Hepatocyte (in vitro differentiated cells): ENCODE measurements around the gene TCAF1. TPM values are rescaled to one million over a fixed set of nuclear protein-coding genes. Genes with fewer than 3 reads are reported as not detected.

Experiments used
- DNase-seq: peaks from one replicate; pipeline ENCODE4 v3.0.0-alpha.2; 2016; ENCODE audit warnings: low spot score
- H2AFZ ChIP-seq: fragments of 200-600 bp; sonication (generic); 2 replicates; pipeline ENCODE4 v1.6.0; 2016; ENCODE audit warnings: antibody characterized with exemption, mild to moderate bottlenecking
- H3K27ac ChIP-seq: fragments of 200-600 bp; sonication (generic); 2 replicates; pipeline ENCODE4 v1.5.1; 2016; ENCODE audit warnings: mild to moderate bottlenecking
- H3K27me3 ChIP-seq: fragments of 200-600 bp; sonication (generic); 2 replicates; pipeline ENCODE4 v1.6.1; 2016
- H3K36me3 ChIP-seq: fragments of 200-600 bp; sonication (generic); replicated peaks from 2 replicates; pipeline ENCODE4 v1.5.1; 2016; ENCODE audit warnings: low read depth; ENCODE audit not compliant: insufficient read depth
- H3K4me1 ChIP-seq: fragments of 200-600 bp; sonication (generic); 2 replicates; pipeline ENCODE4 v1.5.1; 2016; ENCODE audit warnings: mild to moderate bottlenecking, moderate library complexity; ENCODE audit not compliant: insufficient read depth
- H3K4me2 ChIP-seq: fragments of 200-600 bp; sonication (generic); 2 replicates; pipeline ENCODE4 v1.6.0; 2016
- H3K4me3 ChIP-seq: fragments of 200-600 bp; sonication (generic); 2 replicates; pipeline ENCODE4 v1.5.1; 2016; ENCODE audit warnings: mild to moderate bottlenecking
- H3K79me2 ChIP-seq: fragments of 200-600 bp; sonication (generic); 2 replicates; pipeline ENCODE4 v1.6.0; 2017; ENCODE audit warnings: mild to moderate bottlenecking
- H3K9me2 ChIP-seq: fragments of 200-600 bp; sonication (generic); replicated peaks from 2 replicates; pipeline ENCODE4 v1.6.0; 2017; ENCODE audit warnings: mild to moderate bottlenecking; ENCODE audit not compliant: insufficient read depth
- H3K9me3 ChIP-seq: fragments of 200-600 bp; sonication (generic); 2 replicates; pipeline ENCODE4 v1.5.1; 2016; ENCODE audit warnings: low read depth, mild to moderate bottlenecking
- H4K20me1 ChIP-seq: fragments of 200-600 bp; sonication (generic); 2 replicates; pipeline ENCODE4 v1.6.0; 2016; ENCODE audit warnings: mild to moderate bottlenecking; ENCODE audit not compliant: insufficient read depth, poor library complexity, severe bottlenecking
- EZH2 ChIP-seq: fragments of 200-600 bp; sonication (generic); IDR thresholded peaks from 2 replicates; pipeline ENCODE4 v1.6.1; 2016; ENCODE audit warnings: antibody characterized with exemption, mild to moderate bottlenecking, borderline replicate concordance
- EZH2phosphoT487 ChIP-seq: fragments of 200-600 bp; sonication (generic); IDR thresholded peaks from one replicate; pipeline ENCODE4 v1.6.1; 2018; ENCODE audit warnings: antibody characterized with exemption, mild to moderate bottlenecking, low read depth, moderate library complexity; ENCODE audit not compliant: unreplicated experiment, severe bottlenecking
- WGBS: methylation state at CpG from one replicate; pipeline ENCODE4 v1.1.6; 2016; ENCODE audit warnings: low lambda C conversion rate; ENCODE audit errors: missing lambda C conversion rate; 5-methylcytosine and 5-hydroxymethylcytosine counted together
- polyA plus RNA-seq: library from polyadenylated mRNA; unstranded; fragments of >200 nt; fragmentation: Nextera tagmentation; extraction: Ambion mirVana; gene quantifications from 2 replicates; pipeline ENCODE4 v1.2.1, GENCODE V29; 2016
- total RNA-seq: library from RNA; depleted of rRNA; stranded (reverse); fragments of >200 nt; gene quantifications from 2 replicates; pipeline ENCODE4 v1.2.3, GENCODE V29; 2014
- TF ChIP-seq, protein P1 (sequence below): fragments of 200-600 bp; sonication (generic); IDR thresholded peaks from 2 replicates; pipeline ENCODE4 v1.5.1; 2016; ENCODE audit warnings: antibody characterized with exemption, mild to moderate bottlenecking; ENCODE audit not compliant: poor library complexity

Gene TCAF1
- total and polyA plus RNA-seq, 2 experiments from 2014 or later = 59.6 to 121 TPM

DNA sequence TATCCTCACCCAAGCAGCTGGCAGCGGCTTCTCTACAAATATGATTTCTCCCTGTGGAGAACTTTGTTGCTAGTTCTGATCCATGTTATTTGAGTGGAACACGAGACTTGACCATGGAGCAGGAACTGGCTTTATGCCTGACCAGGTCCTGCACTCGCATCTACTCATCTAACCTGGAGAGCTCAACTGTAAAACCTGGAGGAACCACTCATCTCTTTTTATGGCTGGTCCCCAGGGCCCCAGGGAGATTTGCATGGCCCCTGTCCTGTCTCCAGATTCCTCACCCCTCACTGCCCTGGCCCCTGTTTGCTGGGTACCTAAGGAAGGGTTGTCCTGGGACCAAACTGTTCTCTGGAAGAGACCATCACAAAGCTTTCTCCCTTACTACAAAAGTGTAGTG, 16.0 kb downstream of the TCAF1 start:
- Histone ChIP-seq H3K79me2 (peaks cover 77% of the 10 kb centered on the region), H2AFZ (no peak overlapping the region), H3K9me3 (no peaks in the 10 kb centered on the region), H3K4me2 (peak overlapping the region; percentile 75), H3K27ac (no peak overlapping the region), H3K36me3 (no peaks in the 10 kb centered on the region), H4K20me1 (peaks cover 7% of the 10 kb centered on the region), H3K4me3 (no peak overlapping the region), H3K4me1 (peaks cover 20% of the 10 kb centered on the region), H3K9me2 (no peaks in the 10 kb centered on the region), H3K27me3 (no peaks in the 10 kb centered on the region)
- WGBS = 79% methylated on average over 3 of the region's 3 CpGs
- DNase-seq = no peak
- TF ChIP-seq, protein P1, sequence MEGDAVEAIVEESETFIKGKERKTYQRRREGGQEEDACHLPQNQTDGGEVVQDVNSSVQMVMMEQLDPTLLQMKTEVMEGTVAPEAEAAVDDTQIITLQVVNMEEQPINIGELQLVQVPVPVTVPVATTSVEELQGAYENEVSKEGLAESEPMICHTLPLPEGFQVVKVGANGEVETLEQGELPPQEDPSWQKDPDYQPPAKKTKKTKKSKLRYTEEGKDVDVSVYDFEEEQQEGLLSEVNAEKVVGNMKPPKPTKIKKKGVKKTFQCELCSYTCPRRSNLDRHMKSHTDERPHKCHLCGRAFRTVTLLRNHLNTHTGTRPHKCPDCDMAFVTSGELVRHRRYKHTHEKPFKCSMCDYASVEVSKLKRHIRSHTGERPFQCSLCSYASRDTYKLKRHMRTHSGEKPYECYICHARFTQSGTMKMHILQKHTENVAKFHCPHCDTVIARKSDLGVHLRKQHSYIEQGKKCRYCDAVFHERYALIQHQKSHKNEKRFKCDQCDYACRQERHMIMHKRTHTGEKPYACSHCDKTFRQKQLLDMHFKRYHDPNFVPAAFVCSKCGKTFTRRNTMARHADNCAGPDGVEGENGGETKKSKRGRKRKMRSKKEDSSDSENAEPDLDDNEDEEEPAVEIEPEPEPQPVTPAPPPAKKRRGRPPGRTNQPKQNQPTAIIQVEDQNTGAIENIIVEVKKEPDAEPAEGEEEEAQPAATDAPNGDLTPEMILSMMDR = no peak
- TF ChIP-seq EZH2 (no peak), EZH2phosphoT487 (no peak)

DNA sequence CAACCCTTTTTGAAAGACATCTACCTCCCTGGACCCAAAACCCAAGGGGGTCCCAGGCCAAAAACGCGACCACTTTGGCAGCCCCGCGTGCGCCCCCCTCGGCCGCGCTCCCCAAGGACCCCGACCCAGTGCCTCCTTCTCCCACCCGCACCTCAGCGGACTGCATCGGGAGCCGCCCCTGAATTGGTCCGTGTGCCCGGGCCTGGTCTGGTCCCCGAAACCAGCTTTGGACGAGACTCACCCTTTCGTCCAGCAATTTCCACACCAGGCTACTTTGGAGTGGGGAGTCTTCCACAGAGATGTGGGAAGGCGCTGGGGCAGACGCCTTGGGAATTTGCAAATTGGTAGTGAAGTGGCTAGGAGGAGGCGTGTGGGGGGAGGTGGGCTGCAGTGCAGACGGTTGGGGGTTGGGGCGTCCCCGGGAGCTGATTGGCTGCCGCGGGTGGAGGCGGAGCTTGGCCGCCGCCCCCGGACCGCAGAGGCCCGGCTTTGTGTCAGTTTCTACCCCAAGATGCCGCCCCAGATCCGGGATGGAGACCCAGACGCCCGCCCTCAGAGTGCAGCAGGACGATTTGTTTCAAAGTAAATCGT, 16.9 kb downstream of the TCAF1 start:
- Histone ChIP-seq H3K36me3 (no peaks in the 10 kb centered on the region), H3K9me3 (no peaks in the 10 kb centered on the region), H3K4me3 (peak overlapping the region; percentile 77), H3K27ac (peak overlapping the region; percentile 79), H3K27me3 (no peaks in the 10 kb centered on the region), H3K4me2 (peak overlapping the region; percentile 75), H4K20me1 (peaks cover 16% of the 10 kb centered on the region), H3K79me2 (peaks cover 77% of the 10 kb centered on the region), H3K4me1 (peaks cover 20% of the 10 kb centered on the region), H2AFZ (peak overlapping the region; percentile 76), H3K9me2 (no peaks in the 10 kb centered on the region)
- WGBS = 3% methylated on average over 23 of the region's 38 CpGs
- TF ChIP-seq, protein P1 = no peak
- TF ChIP-seq EZH2 (no peak), EZH2phosphoT487 (no peak)
- peak; percentile 84 for DNase-seq

DNA sequence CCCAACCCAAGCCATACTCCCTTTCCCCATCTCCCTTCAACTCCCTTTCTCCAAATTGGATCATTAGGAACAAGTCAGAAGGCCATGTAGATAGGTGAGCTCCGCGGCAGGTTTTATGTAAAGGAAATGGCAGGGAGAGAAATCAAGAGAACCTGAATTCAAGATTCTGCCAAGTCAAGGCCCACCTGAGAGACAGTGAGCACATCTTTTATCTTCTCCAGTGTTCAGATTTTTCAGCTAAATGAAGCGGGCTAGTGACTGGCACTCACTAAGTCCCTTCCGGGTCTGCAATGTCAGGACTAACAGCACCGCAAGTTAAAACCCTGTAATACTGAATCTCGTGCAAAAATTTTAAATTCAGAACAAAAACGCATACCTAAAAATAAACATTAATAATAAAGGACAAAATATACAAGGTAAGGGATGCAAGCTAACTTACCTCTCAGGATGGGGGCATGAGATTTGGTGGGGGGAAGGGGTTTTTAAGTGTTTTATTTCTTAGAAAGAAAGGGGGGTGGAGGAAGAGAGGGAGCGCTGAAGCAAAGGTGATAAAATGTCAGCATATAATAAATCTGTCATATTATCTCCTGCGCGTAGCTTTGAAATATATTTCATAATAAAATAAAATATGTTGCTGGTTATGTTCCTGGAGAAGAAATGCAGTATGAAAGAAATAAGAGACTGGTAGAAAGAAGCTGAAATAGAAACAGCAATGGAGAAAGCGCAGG, 17.6 kb downstream of the TCAF1 start:
- 35% methylated on average over 11 of the region's 11 CpGs for WGBS
- Histone ChIP-seq H2AFZ (peak overlapping the region; percentile 76), H3K79me2 (peaks cover 77% of the 10 kb centered on the region)

More for the DNA sequence above, 17.6 kb downstream of the TCAF1 start:
- DNase-seq = no peak
- Histone ChIP-seq H3K4me2 (peak overlapping the region; percentile 75), H4K20me1 (peaks cover 22% of the 10 kb centered on the region), H3K36me3 (no peaks in the 10 kb centered on the region), H3K4me1 (peaks cover 20% of the 10 kb centered on the region), H3K27ac (peak overlapping the region; percentile 79), H3K4me3 (peak overlapping the region; percentile 77), H3K9me3 (no peaks in the 10 kb centered on the region), H3K9me2 (no peaks in the 10 kb centered on the region), H3K27me3 (no peaks in the 10 kb centered on the region)
- TF ChIP-seq EZH2 (no peak), EZH2phosphoT487 (no peak)
- TF ChIP-seq, protein P1 = no peak
